CD14-positive monocyte (primary cell): Measurements from ENCODE around the gene LRRC73. TPM values are rescaled to one million over a fixed set of nuclear protein-coding genes. Genes with fewer than 3 reads are reported as not detected.

ENCODE experiments used
- DNase-seq, 3 donors: peaks; one replicate each; pipeline ENCODE4 v3.0.0-alpha.2; 2011 to 2022
- H2AFZ ChIP-seq: 2 replicates; pipeline ENCODE4 v1.6.0; 2012; ENCODE audit warnings: mild to moderate bottlenecking, low read depth, low read length, inconsistent platforms; ENCODE audit not compliant: insufficient read depth, poor library complexity, severe bottlenecking
- H3K27ac ChIP-seq, 2 donors: 1 replicate in 1 of 2; 2 replicates in 1 of 2; pipeline ENCODE4 v1.5.1; 2012 to 2013; ENCODE audit warnings: low read length in 2 of 2, control low read depth in 1 of 2, inconsistent platforms in 1 of 2, low read depth in 1 of 2, mild to moderate bottlenecking in 1 of 2
- H3K27me3 ChIP-seq, 2 donors: one replicate each; pipeline versions ENCODE4 v1.6.0 to v1.6.1; 2011 to 2013; ENCODE audit warnings: low read length in 2 of 2; ENCODE audit not compliant: control insufficient read depth in 2 of 2, insufficient read depth in 2 of 2
- H3K36me3 ChIP-seq, 2 donors: replicated peaks in 1 of 2; 1 replicate in 1 of 2; 2 replicates in 1 of 2; pipeline versions ENCODE4 v1.5.1 to v1.6.1; 2012 to 2013; ENCODE audit warnings: low read length in 2 of 2, control low read depth in 1 of 2, inconsistent platforms in 1 of 2, mild to moderate bottlenecking in 1 of 2; ENCODE audit not compliant: insufficient read depth in 2 of 2, control insufficient read depth in 1 of 2
- H3K4me1 ChIP-seq, 2 donors: 1 replicate in 1 of 2; 2 replicates in 1 of 2; pipeline versions ENCODE4 v1.5.1 to v1.6.1; 2012 to 2013; ENCODE audit warnings: low read length in 2 of 2, control low read depth in 1 of 2, inconsistent platforms in 1 of 2, mild to moderate bottlenecking in 1 of 2, moderate library complexity in 1 of 2; ENCODE audit not compliant: insufficient read depth in 2 of 2, control insufficient read depth in 1 of 2
- H3K4me2 ChIP-seq: replicated peaks from 2 replicates; pipeline ENCODE3; 2012; ENCODE audit warnings: low read length, moderate library complexity, mild to moderate bottlenecking; ENCODE audit not compliant: poor library complexity, severe bottlenecking; ENCODE audit errors: extremely low read depth
- H3K4me3 ChIP-seq, 3 experiments: fragments of 200-600 bp in 1 of 3; sonication (generic) in 1 of 3; replicated peaks in 1 of 3; 1 replicate in 2 of 3; 2 replicates in 1 of 3; pipeline ENCODE4 v1.5.1; 2011 to 2013; ENCODE audit warnings: low read length in 3 of 3, mild to moderate bottlenecking in 3 of 3, control low read depth in 2 of 3, low read depth in 2 of 3, inconsistent platforms in 1 of 3, moderate library complexity in 1 of 3
- H3K79me2 ChIP-seq: 2 replicates; pipeline ENCODE4 v1.6.0; 2012; ENCODE audit warnings: mild to moderate bottlenecking, control low read depth, inconsistent platforms, low read length, moderate library complexity; ENCODE audit not compliant: insufficient read depth
- H3K9ac ChIP-seq: 2 replicates; pipeline ENCODE4 v1.6.0; 2017; ENCODE audit warnings: low read length, mild to moderate bottlenecking; ENCODE audit not compliant: insufficient read depth, poor library complexity, severe bottlenecking
- H3K9me3 ChIP-seq, 2 donors: replicated peaks in 1 of 2; 1 replicate in 1 of 2; 2 replicates in 1 of 2; pipeline versions ENCODE4 v1.5.1 to v1.6.1; 2012 to 2013; ENCODE audit warnings: low read length in 2 of 2, control low read depth in 1 of 2; ENCODE audit not compliant: control insufficient read depth in 1 of 2, insufficient read depth in 1 of 2
- H4K20me1 ChIP-seq: 2 replicates; pipeline ENCODE4 v1.6.0; 2012; ENCODE audit warnings: mild to moderate bottlenecking, low read length, control low read depth, moderate library complexity; ENCODE audit not compliant: insufficient read depth
- H3K27ac Mint-ChIP-seq, 7 donors: one replicate each; pipeline ENCODE4 v1.8.0; 2020; ENCODE audit warnings: mild to moderate bottlenecking in 7 of 7, mixed read lengths in 7 of 7, moderate library complexity in 6 of 7, inconsistent platforms in 2 of 7
- H3K27me3 Mint-ChIP-seq, 3 donors: one replicate each; pipeline ENCODE4 v1.8.0; 2021 to 2022; ENCODE audit warnings: low read depth in 3 of 3, mild to moderate bottlenecking in 3 of 3, mixed read lengths in 3 of 3, moderate library complexity in 3 of 3, inconsistent platforms in 1 of 3
- H3K36me3 Mint-ChIP-seq, 2 donors: one replicate each; pipeline ENCODE4 v1.8.0; 2020; ENCODE audit warnings: mixed read lengths in 2 of 2, inconsistent platforms in 1 of 2, mild to moderate bottlenecking in 1 of 2
- H3K4me1 Mint-ChIP-seq: one replicate; pipeline ENCODE4 v1.8.0; 2020; ENCODE audit warnings: mild to moderate bottlenecking, mixed read lengths
- H3K4me3 Mint-ChIP-seq, 2 donors: one replicate each; pipeline ENCODE4 v1.8.0; 2020; ENCODE audit warnings: mild to moderate bottlenecking in 2 of 2, mixed read lengths in 2 of 2, moderate library complexity in 1 of 2
- H3K9me3 Mint-ChIP-seq, 7 donors: one replicate each; pipeline ENCODE4 v1.8.0; 2020 to 2022; ENCODE audit warnings: mixed read lengths in 7 of 7, mild to moderate bottlenecking in 6 of 7, moderate library complexity in 6 of 7, inconsistent platforms in 2 of 7
- WGBS: methylation state at CpG from one replicate; pipeline ENCODE4 v1.1.5; 2013; ENCODE audit warnings: missing lambda C conversion rate; ENCODE audit not compliant: insufficient coverage; 5-methylcytosine and 5-hydroxymethylcytosine counted together
- intact Hi-C, 2 donors: fragments of 100-400 bp; cut with micrococcal nuclease; formaldehyde crosslinking; loops; one replicate each; pipeline versions ENCODE4 v1.15.0 to v1.15.1; 2023
- polyA plus RNA-seq, 3 donors: library from polyadenylated mRNA; depleted of rRNA in 1 of 3; unstranded in 2 of 3; stranded (reverse) in 1 of 3; fragments of 300-500 nt in 2 of 3; fragments of >200 nt in 1 of 3; fragmentation: Illumina TruSeq in 2 of 3; gene quantifications; 1 replicate in 2 of 3; 2 replicates in 1 of 3; pipeline ENCODE4 v1.2.3, GENCODE V29; 2012 to 2021
- TF ChIP-seq, protein P1 (sequence below): fragments of 200-600 bp; IDR thresholded peaks from one replicate; pipeline ENCODE4 v1.8.0; 2022; ENCODE audit warnings: antibody characterized with exemption, mild to moderate bottlenecking

Gene LRRC73
- polyA plus RNA-seq, 3 donors, result not detected

DNA sequence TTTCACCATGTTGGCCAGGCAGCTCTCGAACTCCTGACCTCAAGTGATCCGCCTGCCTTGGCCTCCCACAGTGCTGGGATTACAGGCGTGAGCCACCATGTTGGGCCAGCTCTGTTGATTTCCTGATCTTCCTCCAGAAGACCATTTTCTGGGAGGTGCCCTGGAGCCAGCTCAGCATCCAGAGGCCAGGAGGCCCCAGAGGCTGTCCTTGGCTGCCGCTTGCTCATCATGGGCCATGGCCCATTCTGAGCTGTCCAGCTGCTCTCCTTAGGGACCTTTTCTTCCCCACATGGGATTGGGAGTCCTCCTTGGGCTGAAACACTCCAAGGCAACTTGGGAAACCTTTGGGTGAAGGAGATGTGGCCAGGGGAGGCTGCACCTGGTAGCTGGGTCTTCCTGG is 15.4 kb downstream of the LRRC73 start:
- peaks cover 36 to 45% of the 10 kb centered on the region in 2 donors for H3K36me3 Mint-ChIP-seq
- Histone ChIP-seq H3K4me2 (no peak overlapping the region), H3K27me3 (no peaks in the 10 kb centered on the region), H3K36me3 (peaks cover 32 to 71% of the 10 kb centered on the region in 2 donors), H3K9me3 (no peaks in the 10 kb centered on the region), H3K4me3 (no peak overlapping the region), H3K4me1 (no peaks in the 10 kb centered on the region), H3K79me2 (no peaks in the 10 kb centered on the region), H2AFZ (no peak overlapping the region), H3K9ac (no peak overlapping the region), H4K20me1 (peaks cover 44% of the 10 kb centered on the region), H3K27ac (no peak overlapping the region)
- intact Hi-C loops, result no loop called here
- peaks cover 8% of the 10 kb centered on the region for H3K4me1 Mint-ChIP-seq
- TF ChIP-seq, protein P1, sequence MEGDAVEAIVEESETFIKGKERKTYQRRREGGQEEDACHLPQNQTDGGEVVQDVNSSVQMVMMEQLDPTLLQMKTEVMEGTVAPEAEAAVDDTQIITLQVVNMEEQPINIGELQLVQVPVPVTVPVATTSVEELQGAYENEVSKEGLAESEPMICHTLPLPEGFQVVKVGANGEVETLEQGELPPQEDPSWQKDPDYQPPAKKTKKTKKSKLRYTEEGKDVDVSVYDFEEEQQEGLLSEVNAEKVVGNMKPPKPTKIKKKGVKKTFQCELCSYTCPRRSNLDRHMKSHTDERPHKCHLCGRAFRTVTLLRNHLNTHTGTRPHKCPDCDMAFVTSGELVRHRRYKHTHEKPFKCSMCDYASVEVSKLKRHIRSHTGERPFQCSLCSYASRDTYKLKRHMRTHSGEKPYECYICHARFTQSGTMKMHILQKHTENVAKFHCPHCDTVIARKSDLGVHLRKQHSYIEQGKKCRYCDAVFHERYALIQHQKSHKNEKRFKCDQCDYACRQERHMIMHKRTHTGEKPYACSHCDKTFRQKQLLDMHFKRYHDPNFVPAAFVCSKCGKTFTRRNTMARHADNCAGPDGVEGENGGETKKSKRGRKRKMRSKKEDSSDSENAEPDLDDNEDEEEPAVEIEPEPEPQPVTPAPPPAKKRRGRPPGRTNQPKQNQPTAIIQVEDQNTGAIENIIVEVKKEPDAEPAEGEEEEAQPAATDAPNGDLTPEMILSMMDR, result no peak
- DNase-seq, result no peak
- WGBS, result 97% methylated on average over 4 of the region's 4 CpGs
- peak overlapping the region in 3 of 7 donors; percentile 26 to 76 (median 63) for H3K27ac Mint-ChIP-seq
- H3K9me3 Mint-ChIP-seq, result no peaks in the 10 kb centered on the region
- peaks cover 0 to 4% (median 0%) of the 10 kb centered on the region in 3 donors for H3K27me3 Mint-ChIP-seq
- no peak overlapping the region for H3K4me3 Mint-ChIP-seq

DNA sequence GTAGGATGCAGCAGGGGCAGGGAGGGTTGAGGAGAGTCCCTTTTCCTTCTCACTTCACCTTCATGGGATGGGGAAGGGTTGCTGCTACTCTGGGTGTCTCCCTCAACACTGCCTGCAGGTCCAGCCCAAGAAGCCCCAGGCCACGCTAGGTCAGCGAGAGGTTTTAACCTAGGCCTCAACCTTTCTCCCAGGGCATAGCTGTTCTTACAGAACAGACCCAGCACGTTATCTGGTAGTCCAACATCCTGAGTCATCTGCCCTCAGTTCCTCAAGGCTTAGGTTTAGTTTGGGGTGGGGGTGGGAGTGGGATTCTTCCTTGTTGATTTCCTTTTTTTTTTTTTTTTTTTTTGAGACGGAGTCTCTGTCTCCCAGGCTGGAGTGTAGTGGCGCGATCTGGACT is 15.8 kb downstream of the LRRC73 start:
- Histone ChIP-seq H3K79me2 (no peaks in the 10 kb centered on the region), H3K9ac (no peak overlapping the region), H2AFZ (no peak overlapping the region), H3K4me2 (no peak overlapping the region), H4K20me1 (peaks cover 48% of the 10 kb centered on the region), H3K4me3 (no peak overlapping the region), H3K27me3 (no peaks in the 10 kb centered on the region), H3K27ac (no peak overlapping the region), H3K4me1 (no peaks in the 10 kb centered on the region), H3K9me3 (no peaks in the 10 kb centered on the region), H3K36me3 (peaks cover 32 to 71% of the 10 kb centered on the region in 2 donors)
- intact Hi-C loops, result no loop called here
- Mint-ChIP-seq H3K36me3 (peaks cover 32 to 43% of the 10 kb centered on the region in 2 donors), H3K9me3 (no peaks in the 10 kb centered on the region), H3K27ac (no peak overlapping the region), H3K4me1 (peaks cover 8% of the 10 kb centered on the region), H3K27me3 (peaks cover 0 to 4% (median 0%) of the 10 kb centered on the region in 3 donors), H3K4me3 (no peak overlapping the region)
- TF ChIP-seq, protein P1, result no peak
- DNase-seq, result no peak
- WGBS, result 100% methylated on average over 2 of the region's 6 CpGs
